Neural cell (in vitro differentiated cells): ENCODE measurements around the gene SLC9A2. TPM values are rescaled to one million over a fixed set of nuclear protein-coding genes. Genes with fewer than 3 reads are reported as not detected.

Experiments used
- H2AFZ ChIP-seq: fragments of 200-600, 300-800 bp; sonication (generic), shearing (Covaris generic); 2 replicates; pipeline ENCODE4 v1.6.0; 2014; ENCODE audit warnings: low read depth, mild to moderate bottlenecking, antibody characterized with exemption, low read length, moderate library complexity
- H3F3A ChIP-seq: fragments of 200-600 bp; shearing (Covaris generic); 2 replicates; pipeline ENCODE4 v1.6.1; 2016; ENCODE audit warnings: mild to moderate bottlenecking, moderate library complexity, mixed read lengths, antibody characterized with exemption, low read length; ENCODE audit not compliant: insufficient read depth, poor library complexity, severe bottlenecking
- H3K27ac ChIP-seq: fragments of 200-600, 300-800 bp; sonication (generic), shearing (Covaris generic); 2 replicates; pipeline ENCODE4 v1.5.1; 2014; ENCODE audit warnings: mild to moderate bottlenecking, low read length, moderate library complexity
- H3K27me3 ChIP-seq: fragments of 300-800, 200-600 bp; sonication (generic), shearing (Covaris generic); 2 replicates; pipeline ENCODE4 v1.6.0; 2014; ENCODE audit warnings: mild to moderate bottlenecking, low read depth, low read length, moderate library complexity; ENCODE audit not compliant: insufficient read depth
- H3K36me3 ChIP-seq: fragments of 300-800, 200-600 bp; sonication (generic), shearing (Covaris generic); 2 replicates; pipeline ENCODE4 v1.5.1; 2014; ENCODE audit warnings: mild to moderate bottlenecking, antibody characterized with exemption, low read length, moderate library complexity; ENCODE audit not compliant: insufficient read depth
- H3K4me2 ChIP-seq: fragments of 300-800, 200-600 bp; sonication (generic), shearing (Covaris generic); 2 replicates; pipeline ENCODE4 v1.6.0; 2014; ENCODE audit warnings: mild to moderate bottlenecking, low read length
- H3K4me3 ChIP-seq: fragments of 300-800, 200-600 bp; sonication (generic), shearing (Covaris generic); 2 replicates; pipeline ENCODE4 v1.5.1; 2014; ENCODE audit warnings: mild to moderate bottlenecking, low read length, moderate library complexity
- H3K79me2 ChIP-seq: fragments of 200-600 bp; shearing (Covaris generic); replicated peaks from 2 replicates; pipeline ENCODE4 v1.6.0; 2014; ENCODE audit warnings: mild to moderate bottlenecking, low read length, moderate library complexity; ENCODE audit not compliant: insufficient read depth
- H3K9ac ChIP-seq: fragments of 300-800, 200-600 bp; sonication (generic), shearing (Covaris generic); 2 replicates; pipeline ENCODE4 v1.6.1; 2016; ENCODE audit warnings: mild to moderate bottlenecking, low read length, mixed read lengths
- H3K9me2 ChIP-seq: fragments of 200-600 bp; shearing (Covaris generic); 2 replicates; pipeline ENCODE4 v1.6.1; 2016; ENCODE audit warnings: mild to moderate bottlenecking, low read length, mixed read lengths; ENCODE audit not compliant: insufficient read depth
- H3K9me3 ChIP-seq: fragments of 200-600, 300-800 bp; sonication (generic), shearing (Covaris generic); 2 replicates; pipeline ENCODE4 v1.6.1; 2016; ENCODE audit warnings: mild to moderate bottlenecking, mixed run types, low read length, moderate library complexity, mixed read lengths
- H4K20me1 ChIP-seq: fragments of 200-600 bp; shearing (Covaris generic); 2 replicates; pipeline ENCODE4 v1.6.1; 2016; ENCODE audit warnings: mild to moderate bottlenecking, mixed run types; ENCODE audit not compliant: insufficient read depth
- CTCF ChIP-seq: fragments of 450-650 bp; IDR thresholded peaks from 2 replicates; pipeline ENCODE4 v1.5.1; 2014; ENCODE audit warnings: antibody characterized with exemption, mild to moderate bottlenecking, moderate library complexity; ENCODE audit not compliant: poor library complexity, severe bottlenecking
- EP300 ChIP-seq: fragments of 450-650 bp; conservative IDR thresholded peaks from 2 replicates; pipeline ENCODE4 v1.6.1; 2014; ENCODE audit warnings: antibody characterized with exemption, mild to moderate bottlenecking, moderate library complexity; ENCODE audit not compliant: poor library complexity, severe bottlenecking
- EZH2 ChIP-seq: fragments of 200-600, 300-800 bp; shearing (Covaris generic), sonication (generic); IDR thresholded peaks from 2 replicates; pipeline ENCODE4 v1.6.1; 2014; ENCODE audit warnings: antibody characterized with exemption, low read length, borderline replicate concordance, mild to moderate bottlenecking; ENCODE audit not compliant: insufficient read depth, poor library complexity, severe bottlenecking
- MXI1 ChIP-seq: fragments of 450-650 bp; conservative IDR thresholded peaks from 2 replicates; pipeline ENCODE4 v1.6.1; 2014; ENCODE audit warnings: antibody characterized with exemption, mild to moderate bottlenecking; ENCODE audit not compliant: poor library complexity, severe bottlenecking
- POLR2AphosphoS5 ChIP-seq: IDR thresholded peaks from 2 replicates; pipeline ENCODE4 v1.6.1; 2012
- RAD21 ChIP-seq: fragments of 450-650 bp; conservative IDR thresholded peaks from 2 replicates; pipeline ENCODE4 v1.6.1; 2014; ENCODE audit warnings: antibody characterized with exemption, mild to moderate bottlenecking, moderate library complexity
- REST ChIP-seq: IDR thresholded peaks from 2 replicates; pipeline ENCODE4 v1.6.1; 2012; ENCODE audit warnings: borderline replicate concordance
- SMC3 ChIP-seq: fragments of 450-650 bp; conservative IDR thresholded peaks from 2 replicates; pipeline ENCODE4 v1.6.1; 2014; ENCODE audit warnings: antibody characterized with exemption, mild to moderate bottlenecking, moderate library complexity; ENCODE audit not compliant: poor library complexity
- TAF1 ChIP-seq: IDR thresholded peaks from 2 replicates; pipeline ENCODE4 v1.6.1; 2012; ENCODE audit warnings: low read depth
- polyA plus RNA-seq: library from polyadenylated mRNA; depleted of rRNA; stranded (reverse); fragments of >200 nt; gene quantifications from 2 replicates; pipeline ENCODE4 v1.2.3, GENCODE V29; 2014

The SLC9A2 gene
- polyA plus RNA-seq, 1 donor from 2014 or later: 0.09 TPM

GRCh38 chr2:102686479-102687439 lies 67.4 kb downstream of the SLC9A2 start:
- H3K9me2 ChIP-seq: no peaks in the 10 kb centered on the region
- H3K4me3 ChIP-seq: no peak overlapping the region
- no peak overlapping the region for H3K4me2 ChIP-seq
- H3K36me3 ChIP-seq: no peaks in the 10 kb centered on the region
- H3K27ac ChIP-seq: no peak overlapping the region
- H2AFZ ChIP-seq: no peak overlapping the region
- TF ChIP-seq EZH2 (no peak), TAF1 (no peak), POLR2AphosphoS5 (no peak)
- no peaks in the 10 kb centered on the region for H4K20me1 ChIP-seq
- H3F3A ChIP-seq: no peaks in the 10 kb centered on the region
- no peak overlapping the region for H3K9ac ChIP-seq
- H3K79me2 ChIP-seq: no peaks in the 10 kb centered on the region
- H3K9me3 ChIP-seq: no peaks in the 10 kb centered on the region
- no peaks in the 10 kb centered on the region for H3K27me3 ChIP-seq

GRCh38 chr2:102690012-102690411 lies 70.7 kb downstream of the SLC9A2 start:
- no peak overlapping the region for H2AFZ ChIP-seq
- H3K4me2 ChIP-seq: no peak overlapping the region
- H4K20me1 ChIP-seq: no peaks in the 10 kb centered on the region
- no peak for TF ChIP-seq MXI1
- TF ChIP-seq TAF1: no peak
- TF ChIP-seq POLR2AphosphoS5: no peak
- H3F3A ChIP-seq: no peaks in the 10 kb centered on the region
- no peaks in the 10 kb centered on the region for H3K9me2 ChIP-seq
- no peak overlapping the region for H3K9ac ChIP-seq
- no peak overlapping the region for H3K4me3 ChIP-seq
- no peaks in the 10 kb centered on the region for H3K9me3 ChIP-seq
- no peaks in the 10 kb centered on the region for H3K79me2 ChIP-seq
- H3K27ac ChIP-seq: no peak overlapping the region
- H3K36me3 ChIP-seq: no peaks in the 10 kb centered on the region
- no peaks in the 10 kb centered on the region for H3K27me3 ChIP-seq

GRCh38 chr2:102696463-102696862 lies 77.1 kb downstream of the SLC9A2 start:
- Histone ChIP-seq H3K4me3 (no peak overlapping the region), H3K27ac (no peak overlapping the region), H3K9ac (no peak overlapping the region), H3K27me3 (no peaks in the 10 kb centered on the region), H3K79me2 (no peaks in the 10 kb centered on the region), H3F3A (no peaks in the 10 kb centered on the region), H3K36me3 (no peaks in the 10 kb centered on the region), H3K9me3 (no peaks in the 10 kb centered on the region), H3K9me2 (no peaks in the 10 kb centered on the region), H3K4me2 (no peak overlapping the region), H2AFZ (no peak overlapping the region), H4K20me1 (no peaks in the 10 kb centered on the region)
- TF ChIP-seq TAF1 (no peak), EZH2 (no peak), POLR2AphosphoS5 (no peak)

- H3K27me3 ChIP-seq: no peaks in the 10 kb centered on the region
- no peaks in the 10 kb centered on the region for H3K36me3 ChIP-seq
- H3K4me3 ChIP-seq: no peak overlapping the region
- H2AFZ ChIP-seq: no peak overlapping the region
- no peaks in the 10 kb centered on the region for H4K20me1 ChIP-seq
- no peaks in the 10 kb centered on the region for H3F3A ChIP-seq
- TF ChIP-seq EP300: no peak
- no peak for TF ChIP-seq MXI1
- TF ChIP-seq CTCF: no peak
- no peak for TF ChIP-seq POLR2AphosphoS5
- no peak for TF ChIP-seq TAF1
- TF ChIP-seq RAD21: no peak
- TF ChIP-seq EZH2: no peak
- TF ChIP-seq SMC3: no peak
- no peak for TF ChIP-seq REST
- H3K79me2 ChIP-seq: no peaks in the 10 kb centered on the region
- no peak overlapping the region for H3K9ac ChIP-seq
- no peaks in the 10 kb centered on the region for H3K9me3 ChIP-seq
- H3K27ac ChIP-seq: no peak overlapping the region
- no peak overlapping the region for H3K4me2 ChIP-seq
- no peaks in the 10 kb centered on the region for H3K9me2 ChIP-seq
These were observed 79.2 kb downstream of the SLC9A2 start for GRCh38 chr2:102698369-102699111.
